ENCODE results near the gene TFPI.

Gene TFPI

GRCh38 chr2:187502467-187502866 lies 51.8 kb downstream of the TFPI start:
- DNase-seq: no peak

- DNase-seq: no peak
Measured at GRCh38 chr2:187500585-187501359, 53.5 kb downstream of the TFPI start.

- peak; percentile 41 to 43 for DNase-seq
Measured at GRCh38 chr2:187499941-187500532, 54.2 kb downstream of the TFPI start.

GRCh38 chr2:187497858-187498463 lies 56.3 kb downstream of the TFPI start:
- no peak for DNase-seq

GRCh38 chr2:187497140-187497539 lies 57.1 kb downstream of the TFPI start:
- no peak for DNase-seq

GRCh38 chr2:187495324-187495723 lies 58.9 kb downstream of the TFPI start:
- no peak for DNase-seq

- DNase-seq: no peak
Measured at GRCh38 chr2:187493877-187494568, 60.2 kb downstream of the TFPI start.

GRCh38 chr2:187493180-187493579 lies 61.1 kb downstream of the TFPI start:
- DNase-seq: no peak

- no peak for DNase-seq
Measured at GRCh38 chr2:187486241-187486640, 68.0 kb downstream of the TFPI start.

- DNase-seq: no peak
Measured at GRCh38 chr2:187485523-187485922, 68.7 kb downstream of the TFPI start.

GRCh38 chr2:187483537-187483936 lies 70.7 kb downstream of the TFPI start:
- DNase-seq: no peak

GRCh38 chr2:187482796-187483195 lies 71.4 kb downstream of the TFPI start:
- no peak for DNase-seq

GRCh38 chr2:187481543-187481942 lies 72.7 kb downstream of the TFPI start:
- no peak for DNase-seq

GRCh38 chr2:187478719-187479118 lies 75.5 kb downstream of the TFPI start:
- no peak for DNase-seq

- DNase-seq: no peak
Measured at GRCh38 chr2:187477051-187477450, 77.2 kb downstream of the TFPI start.

GRCh38 chr2:187475499-187476248 lies 78.6 kb downstream of the TFPI start:
- DNase-seq: no peak

- no peak for DNase-seq
Measured at GRCh38 chr2:187470698-187471097, 83.5 kb downstream of the TFPI start.

- DNase-seq: no peak
Measured at GRCh38 chr2:187469538-187469937, 84.7 kb downstream of the TFPI start.

- DNase-seq: no peak
Measured at GRCh38 chr2:187468262-187468661, 86.0 kb downstream of the TFPI start.

- DNase-seq: no peak
Measured at GRCh38 chr2:187466129-187466792, 88.0 kb downstream of the TFPI start.

GRCh38 chr2:187462839-187463238 lies 91.4 kb downstream of the TFPI start:
- DNase-seq: no peak
